Astrocyte (in vitro differentiated cells and primary cell): Measurements from ENCODE around the gene PGBD2. TPM values are rescaled to one million over a fixed set of nuclear protein-coding genes. Genes with fewer than 3 reads are reported as not detected.

Experiments used
- DNase-seq: peaks from one replicate; pipeline ENCODE4 v3.0.0-alpha.2; 2010; ENCODE audit warnings: low read depth
- FAIRE-seq: peaks from 2 replicates; lab custom pipeline; 2011; peaks lifted over from hg19 to GRCh38; lab: Jason Lieb, UNC
- H2AFZ ChIP-seq: 2 replicates; pipeline ENCODE4 v1.6.0; 2012; ENCODE audit warnings: low read depth, low read length, inconsistent platforms
- H3K27ac ChIP-seq: 2 replicates; pipeline ENCODE4 v1.5.1; 2011; ENCODE audit warnings: low read depth, low read length, inconsistent platforms
- H3K27me3 ChIP-seq: 2 replicates; pipeline ENCODE4 v1.6.0; 2011; ENCODE audit warnings: low read length, inconsistent platforms; ENCODE audit not compliant: insufficient read depth
- H3K36me3 ChIP-seq: 2 replicates; pipeline ENCODE4 v1.5.1; 2011; ENCODE audit warnings: low read length, inconsistent platforms; ENCODE audit not compliant: insufficient read depth
- H3K4me1 ChIP-seq: 2 replicates; pipeline ENCODE4 v1.5.1; 2011; ENCODE audit warnings: low read length, inconsistent platforms; ENCODE audit not compliant: insufficient read depth
- H3K4me2 ChIP-seq: 2 replicates; pipeline ENCODE4 v1.6.0; 2012; ENCODE audit warnings: low read length, inconsistent platforms
- H3K4me3 ChIP-seq: 2 replicates; pipeline ENCODE4 v1.5.1; 2011; ENCODE audit warnings: low read depth, mild to moderate bottlenecking, low read length, inconsistent platforms; ENCODE audit not compliant: insufficient read depth
- H3K79me2 ChIP-seq: 2 replicates; pipeline ENCODE4 v1.6.0; 2012; ENCODE audit warnings: mild to moderate bottlenecking, low read length, inconsistent platforms; ENCODE audit not compliant: insufficient read depth
- H3K9ac ChIP-seq: 2 replicates; pipeline ENCODE4 v1.6.0; 2012; ENCODE audit warnings: mild to moderate bottlenecking, low read length, inconsistent platforms
- H3K9me3 ChIP-seq: 2 replicates; pipeline ENCODE4 v1.5.1; 2012; ENCODE audit warnings: low read depth, mild to moderate bottlenecking, low read length, inconsistent platforms; ENCODE audit not compliant: insufficient read depth
- H4K20me1 ChIP-seq: 2 replicates; pipeline ENCODE4 v1.6.0; 2012; ENCODE audit warnings: low read length, inconsistent platforms; ENCODE audit not compliant: insufficient read depth
- H3K27ac Mint-ChIP-seq: one replicate; pipeline ENCODE4 v1.8.0; 2021; ENCODE audit warnings: mild to moderate bottlenecking, mixed read lengths; ENCODE audit not compliant: unreplicated experiment
- H3K27me3 Mint-ChIP-seq: one replicate; pipeline ENCODE4 v1.8.0; 2021; ENCODE audit warnings: low read depth, mixed read lengths; ENCODE audit not compliant: unreplicated experiment
- H3K36me3 Mint-ChIP-seq: one replicate; pipeline ENCODE4 v1.8.0; 2021; ENCODE audit warnings: low read depth, mixed read lengths; ENCODE audit not compliant: unreplicated experiment
- H3K4me1 Mint-ChIP-seq: one replicate; pipeline ENCODE4 v1.8.0; 2021; ENCODE audit warnings: low read depth, mixed read lengths; ENCODE audit not compliant: unreplicated experiment
- H3K4me3 Mint-ChIP-seq: one replicate; pipeline ENCODE4 v1.8.0; 2021; ENCODE audit warnings: mild to moderate bottlenecking, moderate library complexity, mixed read lengths; ENCODE audit not compliant: unreplicated experiment
- H3K9me3 Mint-ChIP-seq: one replicate; pipeline ENCODE4 v1.8.0; 2021; ENCODE audit warnings: mild to moderate bottlenecking, mixed read lengths; ENCODE audit not compliant: unreplicated experiment
- CTCF ChIP-seq: IDR thresholded peaks from 2 replicates; pipeline ENCODE4 v1.5.1; 2011; ENCODE audit warnings: low read depth, mild to moderate bottlenecking, inconsistent platforms, low read length, moderate library complexity; ENCODE audit not compliant: insufficient read depth
- EZH2 ChIP-seq: IDR thresholded peaks from 2 replicates; pipeline ENCODE4 v1.6.1; 2012; ENCODE audit warnings: mild to moderate bottlenecking, low read length, inconsistent platforms; ENCODE audit not compliant: insufficient read depth
- total RNA-seq: library from RNA; stranded (reverse); gene quantifications from 2 replicates; pipeline ENCODE4 v1.2.1, GENCODE V29; 2021

Gene PGBD2
- total RNA-seq, 1 donor from 2014 or later, result 6.2 TPM

- Histone ChIP-seq H3K4me1 (peaks cover 17% of the 10 kb centered on the region), H3K79me2 (peaks cover 3% of the 10 kb centered on the region), H3K27me3 (no peaks in the 10 kb centered on the region), H4K20me1 (no peaks in the 10 kb centered on the region), H3K9ac (peak overlapping the region; percentile 55), H2AFZ (peak overlapping the region; percentile 95), H3K27ac (no peak overlapping the region), H3K4me2 (peak overlapping the region; percentile 90), H3K36me3 (no peaks in the 10 kb centered on the region), H3K9me3 (no peaks in the 10 kb centered on the region), H3K4me3 (peak overlapping the region; percentile 67)
- no peaks in the 10 kb centered on the region for H3K36me3 Mint-ChIP-seq
- peaks cover 22% of the 10 kb centered on the region for H3K27me3 Mint-ChIP-seq
- TF ChIP-seq CTCF (no peak), EZH2 (no peak)
- peaks cover 7% of the 10 kb centered on the region for H3K4me1 Mint-ChIP-seq
- H3K27ac Mint-ChIP-seq, result no peak overlapping the region
- peak overlapping the region; percentile 79 for H3K4me3 Mint-ChIP-seq
- DNase-seq, result peak; percentile 46
- H3K9me3 Mint-ChIP-seq, result no peaks in the 10 kb centered on the region
- FAIRE-seq, result no peak
Observed at GRCh38 chr1:248862998-248863881, 42.8 kb upstream of the PGBD2 start.

GRCh38 chr1:248871837-248872401, 34.1 kb upstream of the PGBD2 start:
- H3K4me1 Mint-ChIP-seq, result no peaks in the 10 kb centered on the region
- FAIRE-seq (no peak), DNase-seq (no peak)
- Histone ChIP-seq H3K9me3 (no peaks in the 10 kb centered on the region), H3K79me2 (no peaks in the 10 kb centered on the region), H3K4me2 (peak overlapping the region; percentile 40), H2AFZ (no peak overlapping the region), H3K27ac (no peak overlapping the region), H3K27me3 (no peaks in the 10 kb centered on the region), H3K36me3 (no peaks in the 10 kb centered on the region), H3K4me3 (no peak overlapping the region), H3K4me1 (no peaks in the 10 kb centered on the region), H4K20me1 (no peaks in the 10 kb centered on the region), H3K9ac (no peak overlapping the region)
- H3K27me3 Mint-ChIP-seq, result no peaks in the 10 kb centered on the region
- no peaks in the 10 kb centered on the region for H3K36me3 Mint-ChIP-seq
- peak overlapping the region; percentile 97 for H3K27ac Mint-ChIP-seq
- H3K4me3 Mint-ChIP-seq, result peak overlapping the region; percentile 94
- TF ChIP-seq CTCF (no peak), EZH2 (no peak)
- peaks cover 3% of the 10 kb centered on the region for H3K9me3 Mint-ChIP-seq
